GM19238 (cell line): Measurements from ENCODE around the gene ADGRG2.

Experiments used
- DNase-seq: peaks from one replicate; pipeline ENCODE4 v3.0.0; 2011; ENCODE audit warnings: low spot score; ENCODE audit not compliant: insufficient read length

The ADGRG2 gene

DNA sequence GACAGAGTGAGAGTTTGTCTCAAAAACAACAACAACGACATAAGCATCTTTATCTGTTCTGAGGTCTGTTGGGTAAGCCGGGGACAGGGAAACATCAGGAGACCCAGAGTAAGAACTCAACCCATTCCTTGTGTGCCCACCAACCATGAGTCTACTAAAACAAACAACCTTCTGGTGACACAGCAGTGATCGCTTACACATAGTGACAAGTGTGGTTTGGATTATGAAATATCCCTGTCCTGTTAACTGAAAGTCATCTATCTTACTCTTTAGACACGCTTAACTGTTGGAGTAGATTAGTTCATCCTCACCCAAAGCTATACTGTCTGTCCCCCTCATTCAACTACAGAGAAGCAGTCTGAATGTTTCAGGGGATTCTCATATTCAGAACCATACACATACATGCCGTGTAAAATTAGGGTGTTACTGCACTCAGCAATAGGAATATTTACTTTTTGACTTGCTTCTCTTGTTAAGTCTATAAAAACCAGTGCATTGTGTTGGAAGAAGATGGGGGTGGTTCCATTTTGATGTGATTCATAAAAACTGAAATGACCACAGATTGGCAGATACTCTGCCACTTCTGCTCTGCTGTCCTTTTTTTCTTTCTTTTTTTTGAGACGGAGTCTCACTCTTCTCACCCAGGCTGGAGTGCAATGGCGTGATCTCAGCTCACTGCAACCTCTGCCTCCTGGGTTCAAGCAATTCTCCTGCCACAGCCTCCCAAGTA, 165.8 kb downstream of the ADGRG2 start:
- DNase-seq, result no peak

DNA sequence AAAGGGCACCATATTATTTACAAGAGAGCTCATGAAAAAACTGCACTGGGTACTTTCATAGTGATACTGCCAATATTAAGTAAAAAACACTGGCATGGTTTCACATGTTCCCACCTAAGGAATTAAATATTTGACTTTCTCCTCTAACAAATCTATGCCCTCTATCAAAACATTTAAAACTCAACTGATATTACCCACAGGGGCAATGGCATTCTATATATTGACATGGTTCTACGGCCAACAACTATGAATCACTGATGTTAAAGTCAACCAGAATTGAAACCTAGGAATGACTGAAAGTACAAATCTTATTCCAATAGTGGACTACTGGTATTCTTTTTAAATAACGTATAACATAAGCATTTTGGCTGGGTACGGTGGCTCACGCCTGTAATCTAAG, 166.6 kb downstream of the ADGRG2 start:
- DNase-seq, result no peak

DNA sequence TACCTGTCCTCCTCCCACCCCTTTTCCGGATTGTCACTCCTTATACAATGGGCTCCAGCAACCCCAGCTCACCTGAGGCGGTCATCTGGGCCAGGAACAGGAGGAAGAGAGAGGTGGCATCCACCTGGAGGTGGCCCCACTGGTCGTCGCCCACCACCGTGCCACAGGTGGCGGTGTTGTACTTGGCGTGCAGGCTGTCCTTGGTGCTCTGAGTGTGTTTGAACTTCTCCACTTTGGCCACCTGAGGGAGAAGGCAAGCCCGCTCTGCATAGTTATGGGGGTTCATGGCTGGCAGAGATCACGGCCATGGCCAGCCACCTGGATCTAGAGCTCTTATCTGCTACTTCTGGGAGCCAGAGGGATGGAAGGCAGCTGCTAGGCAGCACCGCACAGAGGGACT, 171.2 kb downstream of the ADGRG2 start:
- no peak for DNase-seq

DNA sequence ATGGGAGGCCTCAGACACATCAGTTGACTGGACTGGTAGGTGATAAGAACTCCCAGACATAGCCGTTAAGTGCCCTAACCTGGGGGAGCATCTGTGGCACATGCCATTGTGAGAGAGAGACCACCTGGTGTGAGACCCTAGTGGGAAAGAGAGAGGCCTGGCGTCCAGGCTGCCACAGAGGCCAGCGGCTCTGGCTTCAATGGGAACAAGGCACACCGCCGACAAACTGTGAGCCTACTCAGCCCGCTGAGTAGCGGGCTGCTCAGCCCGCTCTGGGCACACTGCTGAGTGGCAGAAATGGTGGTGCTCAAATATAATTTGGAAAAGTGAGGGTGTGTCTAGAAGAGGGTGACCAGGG, 172.3 kb downstream of the ADGRG2 start:
- DNase-seq, result no peak

DNA sequence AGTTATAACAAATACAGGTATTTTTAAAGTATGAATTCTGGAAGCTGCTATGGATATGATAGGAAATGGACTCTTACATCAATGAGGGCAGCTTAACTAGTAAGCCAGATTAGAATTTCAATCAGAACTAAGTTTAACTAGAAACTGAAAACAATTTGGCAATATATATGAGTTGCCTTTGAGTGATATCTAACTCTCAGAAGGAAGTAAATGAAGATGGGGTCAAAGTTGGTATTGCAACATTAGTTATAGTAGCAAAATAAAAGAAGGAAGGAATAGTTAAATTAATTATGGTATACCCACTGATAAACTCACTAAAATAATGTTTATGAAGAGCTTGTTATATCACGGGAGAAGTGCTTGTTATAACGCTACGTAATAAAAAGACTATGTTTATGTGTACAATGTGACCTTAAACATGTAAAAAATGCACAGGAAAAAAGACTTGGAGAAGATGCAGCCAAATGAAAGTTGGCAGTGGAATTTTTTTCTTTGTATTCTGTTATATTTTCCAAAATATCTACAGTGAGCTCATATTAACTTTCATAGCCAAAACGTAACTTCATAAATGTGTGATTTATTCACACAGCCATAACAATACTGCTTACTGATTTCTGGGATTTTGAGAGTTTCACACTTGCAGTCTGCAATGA, 172.9 kb downstream of the ADGRG2 start:
- no peak for DNase-seq

DNA sequence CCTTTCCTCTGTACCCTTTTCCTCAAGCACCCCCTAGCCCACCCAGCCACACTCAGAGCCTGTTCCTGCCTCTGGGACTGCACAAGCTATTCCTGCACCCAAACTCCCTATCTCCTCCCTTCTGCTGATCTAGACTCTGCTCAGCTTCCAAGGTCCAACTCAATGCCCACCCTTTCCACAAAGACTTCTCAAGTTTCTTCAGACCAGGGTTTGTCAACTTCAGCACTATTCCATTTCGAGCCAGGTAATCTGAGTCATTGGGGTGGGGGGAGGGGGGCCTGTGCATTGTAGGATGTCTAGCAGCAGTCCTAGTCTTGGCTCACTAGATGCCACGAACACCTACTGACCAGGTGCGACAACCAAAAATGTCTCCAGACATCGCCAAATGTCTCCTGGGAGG, 175.7 kb downstream of the ADGRG2 start:
- no peak for DNase-seq

DNA sequence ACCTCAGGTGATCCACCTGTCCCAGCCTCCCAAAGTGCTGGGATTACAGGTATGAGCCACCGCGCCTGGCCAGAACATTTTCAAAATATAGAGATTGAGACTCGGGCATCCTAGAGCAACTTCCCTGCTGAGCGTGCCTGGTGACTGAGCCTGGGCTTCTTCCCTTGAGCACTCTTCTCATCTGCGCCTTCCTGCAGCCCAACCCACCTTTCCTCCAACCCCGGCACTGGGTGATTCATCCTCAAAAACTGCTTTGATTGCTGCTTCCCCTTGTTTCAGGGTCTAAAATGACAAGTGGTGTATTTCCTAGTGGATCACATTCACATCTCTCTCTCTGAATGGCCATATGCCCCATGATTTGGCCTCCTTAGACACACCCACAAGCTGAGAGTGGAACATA, 176.1 kb downstream of the ADGRG2 start:
- DNase-seq, result no peak

DNA sequence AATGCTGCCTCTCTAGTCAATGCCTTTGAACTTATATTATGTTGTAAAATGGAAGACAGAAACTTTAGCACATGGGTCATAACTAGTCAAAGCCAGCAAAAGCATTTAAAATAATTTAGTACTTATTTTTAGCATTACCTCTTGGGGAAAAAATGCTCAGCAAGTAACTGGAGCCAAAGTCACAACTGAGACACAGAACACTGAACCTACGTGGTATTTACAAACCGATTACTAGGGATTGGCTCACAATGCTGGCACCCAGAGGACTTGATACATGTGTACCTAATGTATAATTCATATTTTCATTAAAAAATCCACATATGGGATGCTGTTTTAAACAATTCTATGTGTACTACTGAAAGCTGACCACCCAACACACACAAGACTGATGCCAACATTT, 176.8 kb downstream of the ADGRG2 start:
- DNase-seq, result no peak

DNA sequence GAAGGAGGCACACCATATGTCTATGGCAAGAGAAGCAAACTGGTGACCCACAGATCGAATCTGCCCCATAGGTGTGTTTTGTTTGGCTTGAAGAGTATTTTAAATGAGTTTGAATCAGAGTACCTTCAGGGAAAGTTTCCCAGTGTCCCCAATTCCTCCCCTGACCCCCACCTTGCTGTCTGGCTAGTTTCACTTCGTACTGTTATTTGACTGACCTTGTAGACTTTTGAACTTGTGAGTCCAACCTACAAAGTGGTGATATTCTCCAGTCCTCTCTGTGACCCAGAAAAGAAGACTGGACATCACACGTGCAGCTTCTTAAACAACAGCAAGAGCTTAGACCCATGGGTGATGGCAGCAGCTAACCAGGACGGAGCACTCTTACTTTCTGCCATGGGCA, 177.8 kb downstream of the ADGRG2 start:
- DNase-seq, result no peak

DNA sequence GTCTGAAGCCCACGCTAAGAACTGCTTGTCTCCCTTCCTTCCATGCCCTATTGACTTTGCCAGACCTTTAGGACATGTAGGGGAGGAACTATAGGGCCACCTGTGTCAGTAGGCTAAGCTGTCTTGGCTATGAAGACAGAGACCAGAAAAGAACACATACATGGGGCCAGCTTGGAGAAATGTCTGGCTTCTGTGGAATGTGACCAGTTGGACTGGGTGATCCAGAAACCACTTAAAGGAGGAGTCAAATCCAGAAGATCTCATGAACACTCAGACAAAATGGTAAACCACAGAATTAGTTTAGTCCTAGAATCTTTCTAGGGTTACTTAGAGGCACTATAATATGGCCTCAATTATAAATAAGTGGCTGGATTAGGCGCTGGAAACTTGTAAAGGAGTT, 180.4 kb downstream of the ADGRG2 start:
- DNase-seq, result no peak
